DND-41 (cell line): ENCODE data around the gene BMF.

Experiments used
- ATAC-seq: fragments of 200-7000 bp; cut with Tn5 transposase; 3 replicates; pipeline ENCODE4 v1.9.1; 2021; ENCODE audit warnings: low read depth; ENCODE audit not compliant: insufficient read depth
- DNase-seq: peaks from one replicate; pipeline ENCODE4 v3.0.0-alpha.2; 2020
- H2AFZ ChIP-seq: 2 replicates; pipeline ENCODE4 v1.6.0; 2012; ENCODE audit warnings: low read depth, low read length
- H3K27ac ChIP-seq: 2 replicates; pipeline ENCODE4 v1.5.1; 2012; ENCODE audit warnings: low read length, inconsistent platforms
- H3K27me3 ChIP-seq: fragments of 200-600 bp; sonication (generic); 2 replicates; pipeline ENCODE4 v1.6.0; 2012; ENCODE audit warnings: low read length, mild to moderate bottlenecking, inconsistent platforms; ENCODE audit not compliant: insufficient read depth, poor library complexity
- H3K36me3 ChIP-seq: 2 replicates; pipeline ENCODE4 v1.5.1; 2012; ENCODE audit warnings: low read length, inconsistent platforms; ENCODE audit not compliant: insufficient read depth
- H3K4me1 ChIP-seq: 2 replicates; pipeline ENCODE4 v1.5.1; 2012; ENCODE audit warnings: mild to moderate bottlenecking, low read length; ENCODE audit not compliant: insufficient read depth
- H3K4me2 ChIP-seq: 2 replicates; pipeline ENCODE4 v1.6.0; 2012; ENCODE audit warnings: mild to moderate bottlenecking, moderate library complexity, low read length, inconsistent platforms; ENCODE audit not compliant: insufficient read depth
- H3K4me3 ChIP-seq, 2 experiments: fragments of 200-600 bp in 1 of 2; shearing (Covaris generic) in 1 of 2; 2 replicates each; pipeline ENCODE4 v1.5.1; 2012 to 2016; ENCODE audit warnings: inconsistent platforms in 2 of 2, low read length in 2 of 2, mild to moderate bottlenecking in 2 of 2, low read depth in 1 of 2, moderate library complexity in 1 of 2
- H3K79me2 ChIP-seq: 2 replicates; pipeline ENCODE4 v1.6.0; 2012; ENCODE audit warnings: low read length, inconsistent platforms; ENCODE audit not compliant: insufficient read depth
- H3K9ac ChIP-seq: 2 replicates; pipeline ENCODE4 v1.6.0; 2012; ENCODE audit warnings: low read depth, mild to moderate bottlenecking, inconsistent platforms, low read length, moderate library complexity
- H3K9me3 ChIP-seq: 2 replicates; pipeline ENCODE4 v1.5.1; 2012; ENCODE audit warnings: low read length, moderate library complexity, mild to moderate bottlenecking, inconsistent platforms; ENCODE audit not compliant: insufficient read depth, severe bottlenecking
- H4K20me1 ChIP-seq: 2 replicates; pipeline ENCODE4 v1.6.0; 2012; ENCODE audit warnings: low read length; ENCODE audit not compliant: insufficient read depth
- CTCF ChIP-seq: IDR thresholded peaks from 2 replicates; pipeline ENCODE4 v1.5.1; 2012; ENCODE audit warnings: borderline replicate concordance, low read length, moderate library complexity, mild to moderate bottlenecking; ENCODE audit not compliant: poor library complexity, severe bottlenecking; ENCODE audit errors: extremely low read depth
- EZH2 ChIP-seq: IDR thresholded peaks from 3 replicates; pipeline ENCODE4 v1.6.1; 2012; ENCODE audit warnings: borderline replicate concordance, low read depth, mild to moderate bottlenecking, moderate library complexity, low read length, inconsistent platforms; ENCODE audit not compliant: severe bottlenecking

The BMF gene

GRCh38 chr15:40092979-40093869 is 15.5 kb downstream of the BMF start:
- H3K4me1 ChIP-seq = peaks cover 7% of the 10 kb centered on the region
- DNase-seq (no peak), ATAC-seq (no peak)
- H3K27ac ChIP-seq = no peak overlapping the region
- H3K36me3 ChIP-seq = no peaks in the 10 kb centered on the region; the same call in 1 of the 2 replicates
- H2AFZ ChIP-seq = no peak overlapping the region
- H4K20me1 ChIP-seq = no peaks in the 10 kb centered on the region
- no peaks in the 10 kb centered on the region for H3K9me3 ChIP-seq
- no peak overlapping the region for H3K9ac ChIP-seq
- no peak overlapping the region for H3K4me2 ChIP-seq
- no peaks in the 10 kb centered on the region for H3K79me2 ChIP-seq
- H3K27me3 ChIP-seq = no peaks in the 10 kb centered on the region
- no peak overlapping the region for H3K4me3 ChIP-seq
- TF ChIP-seq EZH2 (no peak), CTCF (no peak)

- no peak for DNase-seq
- Histone ChIP-seq H3K9me3 (no peaks in the 10 kb centered on the region), H3K36me3 (no peaks in the 10 kb centered on the region; the same call in 1 of the 2 replicates), H3K27ac (no peak overlapping the region), H4K20me1 (no peaks in the 10 kb centered on the region), H3K27me3 (no peaks in the 10 kb centered on the region), H3K4me2 (no peak overlapping the region), H3K9ac (no peak overlapping the region), H3K79me2 (no peaks in the 10 kb centered on the region), H2AFZ (no peak overlapping the region), H3K4me1 (no peaks in the 10 kb centered on the region), H3K4me3 (no peak overlapping the region)
- ATAC-seq = no peak
- TF ChIP-seq CTCF (no peak), EZH2 (no peak)
These were observed 16.3 kb downstream of the BMF start for GRCh38 chr15:40092256-40092978.

- TF ChIP-seq CTCF (no peak), EZH2 (no peak)
- Histone ChIP-seq H3K9ac (no peak overlapping the region), H3K4me3 (no peak overlapping the region), H3K4me1 (no peaks in the 10 kb centered on the region), H3K27ac (no peak overlapping the region), H3K27me3 (no peaks in the 10 kb centered on the region), H2AFZ (no peak overlapping the region), H3K36me3 (no peaks in the 10 kb centered on the region; the same call in 1 of the 2 replicates), H3K4me2 (no peak overlapping the region), H4K20me1 (no peaks in the 10 kb centered on the region), H3K9me3 (no peaks in the 10 kb centered on the region), H3K79me2 (no peaks in the 10 kb centered on the region)
- no peak for ATAC-seq
- DNase-seq = no peak
These were observed 16.8 kb downstream of the BMF start for GRCh38 chr15:40091861-40092255.
